Brain microvascular endothelial cell (primary cell): Measurements from ENCODE around the gene PPP2R3A.
"Not testable (repeated sequence)": the region's sequence is repeated elsewhere in the genome, so short reads cannot be mapped to it uniquely, and the experiment has no call there.

Source experiments
- DNase-seq: peaks from one replicate; pipeline ENCODE4 v3.0.0-alpha.2; 2020
- H3K27ac ChIP-seq: fragments of 250-450 bp; sonication (Bioruptor Pico); 2 replicates; pipeline ENCODE4 v1.5.1; 2020; ENCODE audit warnings: mild to moderate bottlenecking, moderate library complexity
- H3K27me3 ChIP-seq: fragments of 250-450 bp; sonication (Bioruptor Pico); replicated peaks from 2 replicates; pipeline ENCODE4 v1.5.1; 2020; ENCODE audit warnings: mild to moderate bottlenecking
- H3K36me3 ChIP-seq: fragments of 250-450 bp; sonication (Bioruptor Pico); replicated peaks from 2 replicates; pipeline ENCODE4 v1.5.1; 2020; ENCODE audit warnings: mild to moderate bottlenecking
- H3K4me3 ChIP-seq: 2 replicates; pipeline ENCODE4 v1.5.1; 2011; ENCODE audit warnings: low read depth, mild to moderate bottlenecking, control low read depth, low read length, moderate library complexity
- in situ Hi-C: cut with HindIII; loops from 2 replicates; pipeline ENCODE4 v1.10.0; 2017; ENCODE audit warnings: low sequenced_read_pairs, low pct_ligation_motif_present
- TF ChIP-seq, protein P1 (sequence below): IDR thresholded peaks from 2 replicates; pipeline ENCODE4 v1.5.1; 2011; ENCODE audit warnings: low read depth, mild to moderate bottlenecking, moderate library complexity, low read length, control low read depth, inconsistent platforms; ENCODE audit errors: missing control alignments

PPP2R3A gene

DNA sequence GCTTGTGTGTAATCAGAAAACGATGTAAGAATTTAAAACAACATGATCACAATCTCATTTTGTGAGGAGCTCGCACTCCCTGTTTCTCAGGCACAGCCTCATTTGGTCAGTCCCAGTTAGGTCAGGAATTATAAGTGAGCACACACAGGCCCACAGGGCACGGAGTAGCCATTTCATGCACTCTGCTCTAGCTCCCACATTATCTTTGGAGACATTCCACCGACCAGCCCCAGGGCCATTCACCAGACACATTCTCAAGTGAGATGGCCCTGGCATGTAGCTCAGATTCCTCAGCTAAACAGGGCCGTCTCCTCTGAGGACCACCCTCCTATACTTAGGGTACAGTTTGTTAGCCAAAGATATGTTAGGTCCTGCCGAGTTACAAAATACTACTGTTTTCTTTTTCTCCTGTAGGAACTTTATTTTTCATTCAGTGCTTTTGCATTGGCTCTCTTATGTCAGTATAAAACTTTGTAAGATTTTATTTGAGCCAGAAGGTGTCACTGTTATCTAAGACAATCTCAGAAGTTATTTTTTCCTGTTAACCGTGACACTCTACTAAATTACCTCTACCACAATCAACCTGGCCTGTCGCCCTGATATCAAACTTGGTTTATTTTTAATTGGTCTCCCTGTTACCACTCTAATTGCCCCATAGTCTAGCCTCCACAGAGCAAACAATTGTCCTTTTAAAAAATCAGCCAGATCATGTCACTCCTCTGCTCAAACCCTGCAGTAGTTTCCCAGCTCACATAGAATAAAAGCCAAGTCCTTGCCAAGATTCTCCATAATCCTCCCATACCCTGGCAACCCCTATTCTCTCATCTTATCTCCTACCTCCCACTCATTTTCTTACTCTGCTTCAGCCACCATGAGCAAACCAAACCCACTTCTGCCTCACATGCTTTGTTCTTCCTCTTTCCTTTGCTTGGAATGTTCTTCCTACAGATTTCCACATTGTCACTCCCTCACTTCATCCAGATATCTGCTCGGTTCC is 105.7 kb downstream of the PPP2R3A start:
- peak overlapping the region; percentile 51 for H3K27ac ChIP-seq
- TF ChIP-seq, protein P1, sequence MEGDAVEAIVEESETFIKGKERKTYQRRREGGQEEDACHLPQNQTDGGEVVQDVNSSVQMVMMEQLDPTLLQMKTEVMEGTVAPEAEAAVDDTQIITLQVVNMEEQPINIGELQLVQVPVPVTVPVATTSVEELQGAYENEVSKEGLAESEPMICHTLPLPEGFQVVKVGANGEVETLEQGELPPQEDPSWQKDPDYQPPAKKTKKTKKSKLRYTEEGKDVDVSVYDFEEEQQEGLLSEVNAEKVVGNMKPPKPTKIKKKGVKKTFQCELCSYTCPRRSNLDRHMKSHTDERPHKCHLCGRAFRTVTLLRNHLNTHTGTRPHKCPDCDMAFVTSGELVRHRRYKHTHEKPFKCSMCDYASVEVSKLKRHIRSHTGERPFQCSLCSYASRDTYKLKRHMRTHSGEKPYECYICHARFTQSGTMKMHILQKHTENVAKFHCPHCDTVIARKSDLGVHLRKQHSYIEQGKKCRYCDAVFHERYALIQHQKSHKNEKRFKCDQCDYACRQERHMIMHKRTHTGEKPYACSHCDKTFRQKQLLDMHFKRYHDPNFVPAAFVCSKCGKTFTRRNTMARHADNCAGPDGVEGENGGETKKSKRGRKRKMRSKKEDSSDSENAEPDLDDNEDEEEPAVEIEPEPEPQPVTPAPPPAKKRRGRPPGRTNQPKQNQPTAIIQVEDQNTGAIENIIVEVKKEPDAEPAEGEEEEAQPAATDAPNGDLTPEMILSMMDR, result no peak
- no peaks in the 10 kb centered on the region for H3K36me3 ChIP-seq
- peak; percentile 18 for DNase-seq
- H3K4me3 ChIP-seq, result no peak overlapping the region
- in situ Hi-C loops, result no loop called here
- H3K27me3 ChIP-seq, result no peaks in the 10 kb centered on the region

DNA sequence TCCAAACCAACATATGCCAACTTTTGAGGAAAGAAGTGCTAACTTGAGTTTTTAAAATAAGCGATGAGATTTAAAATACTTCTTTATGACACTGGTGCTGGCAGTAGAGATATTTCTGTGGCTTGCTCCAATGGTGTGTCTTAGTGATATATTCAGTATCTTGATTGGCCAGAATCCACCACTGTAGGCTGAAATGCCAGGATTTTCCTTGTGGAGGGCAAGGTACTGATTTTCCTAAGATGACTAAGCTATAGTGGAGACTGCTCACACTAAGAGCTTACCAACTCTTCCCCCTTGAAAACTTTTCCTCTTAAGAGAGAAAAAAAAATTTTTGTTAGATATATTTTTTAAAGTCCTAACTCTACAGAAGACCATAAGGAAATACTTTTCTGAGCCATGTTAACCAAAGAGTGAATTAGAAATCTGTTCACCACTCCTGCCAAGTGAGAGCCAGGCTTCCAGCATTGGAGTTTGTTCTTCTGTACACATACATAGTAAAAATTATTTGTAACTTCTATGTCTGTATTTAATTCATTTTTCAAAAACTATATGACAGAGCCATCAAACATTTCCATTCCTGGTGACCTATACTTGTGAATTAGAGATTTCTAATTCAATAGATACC is 109.1 kb downstream of the PPP2R3A start:
- no peaks in the 10 kb centered on the region for H3K27me3 ChIP-seq
- H3K27ac ChIP-seq, result no peak overlapping the region
- in situ Hi-C loops, result loop anchor here (25.0 kb wide), 1 partner anchor 663 kb away; no protein-coding TSS in a partner anchor
- no peaks in the 10 kb centered on the region for H3K36me3 ChIP-seq
- DNase-seq, result no peak
- TF ChIP-seq, protein P1, result no peak
- no peak overlapping the region for H3K4me3 ChIP-seq

DNA sequence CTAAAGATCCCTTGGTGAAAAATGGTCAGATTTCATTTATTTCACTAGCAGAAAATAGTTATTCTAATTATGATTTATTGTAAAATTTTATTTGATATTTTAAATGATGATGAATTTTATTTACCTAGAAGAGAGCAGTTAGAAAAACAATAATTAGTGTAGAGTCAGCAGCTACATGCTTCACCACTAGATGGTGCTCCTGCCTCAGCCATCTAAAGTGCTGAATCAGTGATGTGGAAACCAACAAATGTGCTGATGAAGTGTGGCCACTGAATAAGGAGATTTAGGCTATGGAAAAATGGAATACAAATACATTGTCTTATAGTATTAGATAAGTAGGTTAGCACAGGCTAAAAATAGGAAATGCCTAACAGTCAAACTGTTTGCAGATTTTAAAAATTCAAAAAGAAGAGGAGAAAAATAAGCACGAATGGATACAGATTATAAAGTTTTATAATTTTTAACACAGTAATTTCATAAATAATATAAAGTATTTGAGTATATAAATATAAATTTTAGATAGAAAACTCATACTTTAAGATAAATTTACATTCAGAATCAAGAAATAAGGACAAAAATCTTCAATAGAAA is 109.8 kb downstream of the PPP2R3A start:
- in situ Hi-C loops, result loop anchor here (25.0 kb wide), 1 partner anchor 662 kb away; no protein-coding TSS in a partner anchor
- Histone ChIP-seq H3K27ac (no peak overlapping the region), H3K27me3 (no peaks in the 10 kb centered on the region), H3K4me3 (no peak overlapping the region), H3K36me3 (no peaks in the 10 kb centered on the region)
- DNase-seq, result peak; percentile 76
- TF ChIP-seq, protein P1, result peak; percentile 88

DNA sequence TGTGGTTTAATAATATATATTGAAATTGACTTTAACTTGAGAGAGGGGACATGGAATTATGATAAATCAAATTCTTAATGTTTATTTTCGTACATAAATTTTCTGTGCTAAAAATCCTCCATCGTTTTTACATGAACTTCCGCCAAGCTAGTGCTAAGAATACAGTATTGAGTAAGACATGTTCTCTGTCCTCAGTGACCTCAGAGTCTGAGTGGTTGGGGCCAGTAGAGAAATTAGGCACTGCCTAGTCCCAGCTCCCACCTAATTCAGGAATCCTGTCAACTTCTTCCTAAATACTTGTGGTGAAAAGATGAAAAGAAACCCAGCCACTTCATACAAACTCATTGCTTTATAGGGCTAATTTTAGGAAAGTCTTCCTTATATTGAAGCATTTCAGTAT is 110.3 kb downstream of the PPP2R3A start:
- DNase-seq, result no peak
- Histone ChIP-seq H3K27me3 (no peaks in the 10 kb centered on the region), H3K27ac (no peak overlapping the region), H3K4me3 (no peak overlapping the region), H3K36me3 (no peaks in the 10 kb centered on the region)
- TF ChIP-seq, protein P1, result no peak
- in situ Hi-C loops, result loop anchor here (25.0 kb wide), 1 partner anchor 661 kb away; no protein-coding TSS in a partner anchor

DNA sequence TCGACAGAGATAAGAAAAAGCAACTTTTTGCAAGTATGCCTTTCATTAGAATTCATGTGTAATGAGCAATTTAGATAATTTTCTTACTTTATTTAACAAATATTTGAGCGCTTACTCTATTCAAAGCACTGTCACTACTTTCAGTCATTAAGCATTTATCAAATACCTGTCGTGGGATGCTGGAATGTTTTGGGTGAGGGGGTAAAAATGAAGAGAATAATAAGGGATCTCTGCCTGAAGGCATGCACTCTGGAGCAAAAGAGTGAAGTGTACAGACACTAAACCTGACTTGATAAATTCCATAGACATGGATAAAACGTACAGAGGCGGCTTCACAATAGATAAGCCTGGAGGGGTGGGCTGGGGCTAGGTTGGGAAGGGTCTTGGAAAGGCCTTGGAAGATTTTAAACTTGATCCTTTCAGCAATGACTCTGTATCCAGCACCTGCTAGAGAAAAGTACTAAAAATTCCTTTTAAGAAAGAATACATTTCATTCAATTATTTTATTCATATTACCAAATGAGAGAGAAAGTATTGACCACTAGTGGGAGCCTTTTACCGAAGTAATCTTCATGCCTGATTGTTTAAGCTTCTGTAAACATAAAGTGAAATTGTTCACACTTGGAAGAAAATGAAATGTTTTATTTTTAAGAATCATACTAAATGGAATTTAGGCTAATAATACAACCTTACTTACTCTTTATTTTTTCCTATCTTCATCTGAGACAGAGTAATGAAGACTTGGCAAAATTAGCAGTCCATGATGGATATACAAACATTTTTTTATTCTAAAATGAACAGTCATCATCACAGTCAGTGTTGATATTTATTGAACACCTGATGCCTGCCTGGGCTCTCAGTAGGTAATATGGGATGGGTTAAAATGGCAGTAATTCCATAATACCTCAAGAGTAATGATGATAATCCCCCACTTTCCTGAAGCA is 113.2 kb downstream of the PPP2R3A start:
- TF ChIP-seq, protein P1, result peak; percentile 56
- DNase-seq, result no peak
- Histone ChIP-seq H3K27ac (no peak overlapping the region), H3K36me3 (no peaks in the 10 kb centered on the region), H3K27me3 (no peaks in the 10 kb centered on the region), H3K4me3 (no peak overlapping the region)
- in situ Hi-C loops, result loop anchor here (25.0 kb wide), 1 partner anchor 659 kb away; no protein-coding TSS in a partner anchor

DNA sequence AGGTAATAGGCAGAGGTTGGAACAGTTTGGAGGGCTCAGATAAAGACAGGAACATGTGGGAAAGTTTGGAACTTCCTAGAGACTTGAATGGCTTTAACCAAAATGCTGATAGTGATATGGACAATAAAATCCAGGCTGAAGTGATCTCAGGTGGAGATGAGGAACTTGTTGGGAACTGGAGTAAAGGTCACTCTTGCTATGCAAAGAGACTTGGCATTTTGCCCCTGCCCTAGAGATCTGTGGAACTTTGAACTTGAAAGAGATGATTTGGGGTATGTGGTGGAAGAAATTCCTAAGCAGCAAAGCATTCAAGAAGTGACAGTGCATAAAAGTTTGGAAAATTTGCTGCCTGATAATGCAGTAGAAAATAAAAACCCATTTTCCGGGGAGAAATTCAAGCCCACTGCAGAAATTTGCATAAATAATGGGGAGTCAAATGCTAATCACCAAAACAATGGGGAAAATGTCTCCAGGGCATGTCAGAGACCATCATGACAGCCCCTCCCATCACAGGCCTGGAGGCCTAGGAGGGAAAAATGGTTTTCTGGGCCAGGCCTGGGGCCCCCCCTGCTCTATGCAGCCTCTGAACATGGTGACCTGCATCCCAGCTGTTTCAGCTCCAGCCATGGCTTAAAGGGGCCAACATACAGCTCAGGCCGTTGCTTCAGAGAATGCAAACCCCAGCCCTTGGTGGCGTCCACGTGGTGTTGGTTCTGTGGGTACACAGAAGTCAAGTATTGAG is 118.3 kb downstream of the PPP2R3A start:
- not testable (repeated sequence) for H3K36me3 ChIP-seq
- in situ Hi-C loops, result loop anchor here (25.0 kb wide), 1 partner anchor 653 kb away; no protein-coding TSS in a partner anchor

DNA sequence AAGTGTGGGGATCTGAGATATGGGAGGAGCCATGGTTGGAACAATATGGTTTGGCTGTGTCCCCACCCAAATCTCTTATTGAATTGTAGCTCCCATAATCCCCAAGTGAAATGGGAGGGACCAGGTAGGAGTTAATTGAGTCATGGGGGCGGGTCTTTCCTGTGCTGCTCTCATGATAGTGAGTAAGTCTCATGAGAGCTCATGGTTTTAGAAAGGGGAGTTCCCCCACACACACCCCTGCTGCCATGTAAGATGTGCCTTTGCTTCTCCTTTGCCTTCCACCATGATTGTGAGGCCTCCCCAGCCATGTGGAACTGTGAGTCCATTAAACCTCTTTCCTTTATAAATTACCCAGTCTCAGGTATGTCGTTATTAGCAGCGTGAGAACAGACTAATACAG is 119.5 kb downstream of the PPP2R3A start:
- not testable (repeated sequence) for H3K4me3 ChIP-seq, H3K27me3 ChIP-seq, H3K27ac ChIP-seq, H3K36me3 ChIP-seq, DNase-seq
- in situ Hi-C loops, result loop anchor here (25.0 kb wide), 1 partner anchor 652 kb away; no protein-coding TSS in a partner anchor

More for the DNA sequence above, 118.3 kb downstream of the PPP2R3A start:
- not testable (repeated sequence) for H3K4me3 ChIP-seq, H3K27ac ChIP-seq, H3K27me3 ChIP-seq, DNase-seq
